HG03196 (cell line): ENCODE measurements around the gene FES.
"Not testable (repeated sequence)": the region's sequence is repeated elsewhere in the genome, so short reads cannot be mapped to it uniquely, and the experiment has no call there.

Experiments used
- ATAC-seq: cut with Tn5 transposase; IDR thresholded peaks from one replicate; pipeline ENCODE4 v1.9.1; 2021; ENCODE audit not compliant: unreplicated experiment

The FES gene

GRCh38 chr15:90890839-90891238, 6.5 kb downstream of the FES start:
- no peak for ATAC-seq

- no peak for ATAC-seq
These were observed 7.1 kb downstream of the FES start for GRCh38 chr15:90891346-90891949.

GRCh38 chr15:90892023-90892422, 7.7 kb downstream of the FES start:
- ATAC-seq: no peak

GRCh38 chr15:90892498-90893174, 8.3 kb downstream of the FES start:
- no peak for ATAC-seq

- no peak for ATAC-seq
These were observed 9.1 kb downstream of the FES start for GRCh38 chr15:90893175-90894090.

GRCh38 chr15:90895571-90896117, 11.3 kb downstream of the FES start:
- no peak for ATAC-seq

- ATAC-seq: not testable (repeated sequence)
These were observed 12.9 kb downstream of the FES start for GRCh38 chr15:90897131-90897655.

GRCh38 chr15:90901175-90902039, 17.1 kb downstream of the FES start:
- ATAC-seq: no peak

GRCh38 chr15:90902040-90902839, 17.9 kb downstream of the FES start:
- ATAC-seq: peak; percentile 59

- ATAC-seq: peak; percentile 63
These were observed 18.8 kb downstream of the FES start, which contains the start of gene MAN2A2 for GRCh38 chr15:90902840-90903732. MAN2A2 (plus strand) TSS chr15:90903302; CDS start chr15:90904208, 906 bp downstream.

- ATAC-seq: no peak
These were observed 19.6 kb downstream of the FES start for GRCh38 chr15:90903733-90904536.

- ATAC-seq: no peak
These were observed 20.4 kb downstream of the FES start for GRCh38 chr15:90904746-90905145.

- ATAC-seq: no peak
These were observed 21.2 kb downstream of the FES start for GRCh38 chr15:90905306-90906180.

GRCh38 chr15:90906181-90906849, 22.0 kb downstream of the FES start:
- no peak for ATAC-seq

GRCh38 chr15:90907051-90907660, 22.9 kb downstream of the FES start:
- ATAC-seq: no peak
